Measurements from ENCODE around the gene TRAPPC14. TPM values are rescaled to one million over a fixed set of nuclear protein-coding genes. Genes with fewer than 3 reads are reported as not detected.

Gene TRAPPC14
- total and polyA plus RNA-seq, 2 of the 13 experiments (the other 11 are each of a cell fraction or from before 2014, with no cell fraction given): 4.7 to 9.6 TPM

GRCh38 chr7:100152404-100152803, 6.1 kb downstream of the TRAPPC14 start:
- ATAC-seq: no peak
- Histone ChIP-seq H3K4me1 (ENCODE audit: insufficient read depth, low read length) (peaks cover 75% of the 10 kb centered on the region), H3K9ac (ENCODE audit: insufficient read depth, low read depth, low read length) (no peak overlapping the region), H3K36me3 (replicated peaks in 1 of 2; ENCODE audit: control insufficient read depth in 1 of 2, insufficient read depth in 2 of 2, low read length in 2 of 2) (peaks cover 6 to 24% of the 10 kb centered on the region in 2 experiments), H4K20me1 (ENCODE audit: insufficient read depth, low read length) (peaks cover under 1% of the 10 kb centered on the region; the same call in 1 of the 2 replicates), H3K27me3 (ENCODE audit: control insufficient read depth in 1 of 2, insufficient read depth in 2 of 2, low read length in 2 of 2) (no peaks in the 10 kb centered on the region), H3K27ac (ENCODE audit: extremely low read length, insufficient read depth, low read length) (no peak overlapping the region), H3K79me2 (ENCODE audit: insufficient read depth, low read length) (peaks cover 15% of the 10 kb centered on the region), H2AFZ (ENCODE audit: low read length) (no peak overlapping the region), H3K4me2 (ENCODE audit: low read depth, low read length) (no peak overlapping the region), H3K9me3 (ENCODE audit: low read length) (no peaks in the 10 kb centered on the region), H3K4me3 (replicated peaks in 1 of 3; ENCODE audit: insufficient read depth in 1 of 3, low read depth in 2 of 3, low read length in 3 of 3) (no peak overlapping the region)
- DNase-seq (ENCODE audit: low spot score): no peak
- POLR2A ChIA-PET: no interaction called here
- CTCF ChIA-PET (ENCODE audit: low intra/inter-chr PET ratio, low total read pairs): no interaction called here
- intact Hi-C loops (cut with micrococcal nuclease; ENCODE audit: unreplicated experiment) (no loop called here), in situ Hi-C loops (cut with HindIII; ENCODE audit: extremely low pct_ligation_motif_present, low pct_unique_long_range_greater_than_20kb) (no loop called here)
- no peak for FAIRE-seq
- no TSS peak for BruUV-seq (replicated peaks)
- TF ChIP-seq ZNF383 (CRISPR knock-in tag; IDR thresholded peaks at IDR 0.05; ENCODE audit: borderline replicate concordance): no peak
- no peak for TF ChIP-seq PRDM4 (CRISPR knock-in tag; IDR thresholded peaks at IDR 0.05; ENCODE audit: borderline replicate concordance)
- no peak for TF ChIP-seq ZNF549 (CRISPR knock-in tag; IDR thresholded peaks at IDR 0.05)
- no peak for TF ChIP-seq ONECUT2 (CRISPR knock-in tag; IDR thresholded peaks at IDR 0.05)
- TF ChIP-seq ZNF350 (CRISPR knock-in tag; IDR thresholded peaks at IDR 0.05; ENCODE audit: borderline replicate concordance, low read depth): no peak
- no peak for TF ChIP-seq ZNF34 (CRISPR knock-in tag; IDR thresholded peaks at IDR 0.05; ENCODE audit: borderline replicate concordance)
- no peak for TF ChIP-seq AHDC1 (CRISPR knock-in tag; IDR thresholded peaks at IDR 0.05; ENCODE audit: borderline replicate concordance)
- no peak for TF ChIP-seq ZNF709 (CRISPR knock-in tag; IDR thresholded peaks at IDR 0.05)
- no peak for TF ChIP-seq CCDC6 (CRISPR knock-in tag; IDR thresholded peaks at IDR 0.05)
- no peak for TF ChIP-seq ZEB1 (IDR thresholded peaks at IDR 0.05; ENCODE audit: insufficient replicate concordance, low read depth)
- TF ChIP-seq ETV5 (CRISPR knock-in tag; IDR thresholded peaks at IDR 0.05; ENCODE audit: borderline replicate concordance): no peak
- TF ChIP-seq ZNF574 (CRISPR knock-in tag; IDR thresholded peaks at IDR 0.05): no peak
- no peak for TF ChIP-seq IRF9 (CRISPR knock-in tag; IDR thresholded peaks at IDR 0.05; ENCODE audit: borderline replicate concordance)

Data from HepG2 (cell line).